ENCODE measurements around the gene DIO1. TPM values are rescaled to one million over a fixed set of nuclear protein-coding genes. Genes with fewer than 3 reads are reported as not detected.
A peak's percentile ranks its signal among the peaks of the same experiment; 100 is the strongest.
"Not testable (repeated sequence)": the region's sequence is repeated elsewhere in the genome, so short reads cannot be mapped to it uniquely, and the experiment has no call there.

The DIO1 gene
- total and polyA plus RNA-seq, 4 donors: 0.24 to 1.9 (median 0.75) TPM

DNA sequence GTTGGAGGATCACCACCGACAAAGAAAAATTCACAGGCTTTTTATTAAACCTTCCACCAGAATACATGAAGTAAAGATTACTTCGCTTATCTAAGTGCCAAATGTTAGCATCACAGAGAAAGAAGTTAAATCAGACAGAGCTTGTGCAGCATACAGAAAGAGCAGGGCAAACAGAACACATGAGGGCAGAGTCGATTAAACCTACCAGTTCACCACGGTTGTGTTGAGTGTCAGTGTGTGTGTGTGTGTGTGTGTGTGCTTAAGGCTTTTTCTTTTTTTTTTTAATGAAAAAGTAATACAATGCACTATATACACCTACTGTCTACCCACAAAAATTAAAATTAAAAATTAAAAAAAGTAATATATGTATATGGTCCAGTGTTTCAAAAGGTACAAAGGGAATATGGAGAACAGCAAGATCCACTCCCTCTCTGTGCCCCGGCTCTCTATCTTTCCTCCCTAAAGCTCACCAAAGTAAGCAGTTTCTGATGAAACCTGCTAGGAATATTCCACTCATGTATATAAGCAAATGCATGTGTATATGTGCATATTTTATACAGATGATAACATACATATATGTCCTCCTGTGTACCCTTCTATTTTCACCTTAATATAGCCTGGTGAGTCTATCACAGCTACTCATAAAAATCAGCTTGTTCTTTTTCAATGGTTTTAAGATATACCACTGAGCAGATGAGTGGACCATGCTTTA is 22.1 kb upstream of the DIO1 start:
- H3K9me3 ChIP-seq (ENCODE audit: control insufficient read depth in 4 of 4, insufficient read depth in 3 of 4, low read length in 3 of 4): peaks cover 0 to 1% (median 0%) of the 10 kb centered on the region in 4 donors
- DNase-seq (peak in 1 of 3 donors; percentile 14), ATAC-seq (ENCODE audit: insufficient read depth, low FRiP score) (no peak)
- H3K4me1 ChIP-seq (ENCODE audit: control insufficient read depth in 5 of 5, insufficient read depth in 5 of 5, low read length in 5 of 5): peaks cover 0 to 3% (median 0%) of the 10 kb centered on the region in 5 donors
- no peak overlapping the region for H3K9ac ChIP-seq (ENCODE audit: insufficient read depth in 1 of 2, low read length in 2 of 2)
- no peak overlapping the region for H3K4me3 ChIP-seq
- H3K27ac ChIP-seq (ENCODE audit: low read depth in 1 of 2, low read length in 1 of 2): no peak overlapping the region
- no peaks in the 10 kb centered on the region for H3K27me3 ChIP-seq (ENCODE audit: control insufficient read depth in 3 of 3, insufficient read depth in 3 of 3, low read length in 2 of 3)
- 79 to 80% methylated on average over 5 of the region's 5 CpGs for WGBS, 2 donors
- no peak for TF ChIP-seq CTCF (IDR thresholded peaks at IDR 0.05; ENCODE audit: control extremely low read depth, extremely low read depth)
- H3K36me3 ChIP-seq (ENCODE audit: control insufficient read depth in 4 of 4, insufficient read depth in 4 of 4, low read length in 4 of 4): peaks cover 5 to 26% (median 20%) of the 10 kb centered on the region in 4 donors

- H3K27me3 ChIP-seq (ENCODE audit: control insufficient read depth in 3 of 3, insufficient read depth in 3 of 3, low read length in 2 of 3); ATAC-seq (ENCODE audit: insufficient read depth, low FRiP score); DNase-seq; H3K9me3 ChIP-seq (ENCODE audit: control insufficient read depth in 4 of 4, insufficient read depth in 3 of 4, low read length in 3 of 4); H3K4me1 ChIP-seq (ENCODE audit: control insufficient read depth in 5 of 5, insufficient read depth in 5 of 5, low read length in 5 of 5); H3K27ac ChIP-seq (ENCODE audit: low read depth in 1 of 2, low read length in 1 of 2); H3K9ac ChIP-seq (ENCODE audit: insufficient read depth in 1 of 2, low read length in 2 of 2); H3K4me3 ChIP-seq: not testable (repeated sequence)
- 95 to 100% methylated on average over 2 of the region's 2 CpGs for WGBS, 2 donors
- H3K36me3 ChIP-seq (ENCODE audit: control insufficient read depth in 4 of 4, insufficient read depth in 4 of 4, low read length in 4 of 4): peaks cover 5 to 32% (median 17%) of the 10 kb centered on the region in 4 donors
Measured at GRCh38 chr1:53875150-53875549, 18.8 kb upstream of the DIO1 start.

GRCh38 chr1:53878492-53879105 is 15.4 kb upstream of the DIO1 start:
- H3K9ac ChIP-seq (ENCODE audit: insufficient read depth in 1 of 2, low read length in 2 of 2): no peak overlapping the region
- DNase-seq (peak in 2 of 3 donors; percentile 44 to 57), ATAC-seq (ENCODE audit: insufficient read depth, low FRiP score) (no peak)
- no peaks in the 10 kb centered on the region for H3K27me3 ChIP-seq (ENCODE audit: control insufficient read depth in 3 of 3, insufficient read depth in 3 of 3, low read length in 2 of 3)
- H3K4me3 ChIP-seq: no peak overlapping the region
- H3K4me1 ChIP-seq (ENCODE audit: control insufficient read depth in 5 of 5, insufficient read depth in 5 of 5, low read length in 5 of 5): no peaks in the 10 kb centered on the region
- 53 to 60% methylated on average over 5 of the region's 5 CpGs for WGBS, 2 donors
- TF ChIP-seq CTCF (IDR thresholded peaks at IDR 0.05; ENCODE audit: control extremely low read depth, extremely low read depth): peak; percentile 17
- H3K36me3 ChIP-seq (ENCODE audit: control insufficient read depth in 4 of 4, insufficient read depth in 4 of 4, low read length in 4 of 4): peaks cover 0 to 22% (median 17%) of the 10 kb centered on the region in 4 donors
- H3K27ac ChIP-seq (ENCODE audit: low read depth in 1 of 2, low read length in 1 of 2): no peak overlapping the region
- no peaks in the 10 kb centered on the region for H3K9me3 ChIP-seq (ENCODE audit: control insufficient read depth in 4 of 4, insufficient read depth in 3 of 4, low read length in 3 of 4)

DNA sequence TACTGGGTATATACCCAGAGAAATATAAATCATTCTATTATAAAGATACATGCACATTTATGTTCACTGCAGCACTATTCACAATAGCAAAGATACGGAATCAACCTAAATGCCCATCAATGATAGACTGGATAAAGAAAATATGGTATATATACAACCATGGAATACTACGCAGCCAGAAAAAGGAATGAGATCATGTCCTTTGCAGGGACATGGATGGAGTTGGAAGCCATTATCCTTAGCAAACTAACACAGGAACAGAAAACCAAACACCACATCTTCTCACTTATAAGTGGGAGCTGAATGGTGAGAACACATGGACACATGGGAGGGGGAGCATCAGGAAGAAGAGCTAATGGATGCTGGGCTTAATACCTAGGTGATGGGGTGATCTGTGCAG is 12.1 kb upstream of the DIO1 start:
- ATAC-seq (ENCODE audit: insufficient read depth, low FRiP score); H3K27ac ChIP-seq (ENCODE audit: low read depth in 1 of 2, low read length in 1 of 2); H3K9me3 ChIP-seq (ENCODE audit: control insufficient read depth in 4 of 4, insufficient read depth in 3 of 4, low read length in 3 of 4); H3K4me3 ChIP-seq; H3K4me1 ChIP-seq (ENCODE audit: control insufficient read depth in 5 of 5, insufficient read depth in 5 of 5, low read length in 5 of 5); H3K9ac ChIP-seq (ENCODE audit: insufficient read depth in 1 of 2, low read length in 2 of 2); H3K27me3 ChIP-seq (ENCODE audit: control insufficient read depth in 3 of 3, insufficient read depth in 3 of 3, low read length in 2 of 3); DNase-seq: not testable (repeated sequence)
- peaks cover 0 to 23% (median 12%) of the 10 kb centered on the region in 4 donors for H3K36me3 ChIP-seq (ENCODE audit: control insufficient read depth in 4 of 4, insufficient read depth in 4 of 4, low read length in 4 of 4)
- WGBS, 2 donors: 98 to 99% methylated on average over 2 of the region's 2 CpGs

GRCh38 chr1:53883600-53883999 is 10.4 kb upstream of the DIO1 start:
- ATAC-seq (ENCODE audit: insufficient read depth, low FRiP score); H3K9me3 ChIP-seq (ENCODE audit: control insufficient read depth in 4 of 4, insufficient read depth in 3 of 4, low read length in 3 of 4); DNase-seq; H3K9ac ChIP-seq (ENCODE audit: insufficient read depth in 1 of 2, low read length in 2 of 2); H3K27me3 ChIP-seq (ENCODE audit: control insufficient read depth in 3 of 3, insufficient read depth in 3 of 3, low read length in 2 of 3); H3K27ac ChIP-seq (ENCODE audit: low read depth in 1 of 2, low read length in 1 of 2); H3K4me3 ChIP-seq; H3K4me1 ChIP-seq (ENCODE audit: control insufficient read depth in 5 of 5, insufficient read depth in 5 of 5, low read length in 5 of 5): not testable (repeated sequence)
- 96 to 99% methylated on average over 6 of the region's 6 CpGs for WGBS, 2 donors
- peaks cover 0 to 18% (median 9%) of the 10 kb centered on the region in 4 donors for H3K36me3 ChIP-seq (ENCODE audit: control insufficient read depth in 4 of 4, insufficient read depth in 4 of 4, low read length in 4 of 4)
